K562 treated with DMSO at 1 percent for 12 hours (cell line): Measurements from ENCODE around the gene NCSTN. TPM values are rescaled to one million over a fixed set of nuclear protein-coding genes. Genes with fewer than 3 reads are reported as not detected.

ENCODE experiments used
- total RNA-seq: library from RNA; unstranded; fragments of 300-600 nt; gene quantifications from 2 replicates; pipeline ENCODE4 v1.2.3, GENCODE V29; 2022; ENCODE audit not compliant: insufficient read depth

NCSTN gene
- total RNA-seq = 40.5 and 99.2 TPM in 2 replicates

GRCh38 chr1:160342953-160343869, at the start of gene NCSTN, which contains the start of gene COPA:
TSS of gene NCSTN (plus strand) at chr1:160343383. CDS start at chr1:160343397, 14 bp downstream.
TSS of gene COPA (minus strand) at chr1:160343250. CDS start at chr1:160343170, 80 bp downstream.

GRCh38 chr1:160366731-160367515, 23.7 kb downstream of the NCSTN start, which contains the start of gene NHLH1:
TSS of gene NHLH1 (plus strand) at chr1:160367071. CDS start at chr1:160370732, 3,661 bp downstream.

GRCh38 chr1:160400223-160400645, 57.1 kb downstream of the NCSTN start, which contains the start of gene VANGL2:
TSS of gene VANGL2 (plus strand) at chr1:160400564. CDS start at chr1:160415838, 15,274 bp downstream.

Other genes starting within 250 kb of the NCSTN start
- 20.7 and 21.0 TPM in 2 replicates for gene IGSF8, start 244.8 kb upstream of the NCSTN start, total RNA-seq
- not detected in 2 replicates for gene ATP1A2, start 227.6 kb upstream of the NCSTN start, total RNA-seq
- not detected in 2 replicates for gene ATP1A4, start 191.8 kb upstream of the NCSTN start, total RNA-seq
- 0.46 and 0.50 TPM in 2 replicates for gene CASQ1, start 152.8 kb upstream of the NCSTN start, total RNA-seq
- gene PEA15, start 138.0 kb upstream of the NCSTN start, total RNA-seq = 38.5 and 63.8 TPM in 2 replicates
- gene DCAF8, start 80.8 kb upstream of the NCSTN start, total RNA-seq = 43.0 and 102 TPM in 2 replicates
- 23.4 and 40.9 TPM in 2 replicates for gene PEX19, start 58.2 kb upstream of the NCSTN start, total RNA-seq
- 104 and 208 TPM in 2 replicates for gene COPA, start 133 bp upstream of the NCSTN start, total RNA-seq
- gene NHLH1, start 23.7 kb downstream of the NCSTN start, total RNA-seq = 0.52 and 0.88 TPM in 2 replicates
- 2.3 and 7.0 TPM in 2 replicates for gene VANGL2, start 57.2 kb downstream of the NCSTN start, total RNA-seq
- gene SLAMF6, start 179.9 kb downstream of the NCSTN start, total RNA-seq = 1.8 and 4.7 TPM in 2 replicates
- 0.49 and 3.9 TPM in 2 replicates for gene CD84, start 236.1 kb downstream of the NCSTN start, total RNA-seq